ENCODE results near the gene PARL.

GRCh38 chr3:183912895-183913579 lies 28.4 kb upstream of the PARL start:
- TF ChIP-seq, protein P1, sequence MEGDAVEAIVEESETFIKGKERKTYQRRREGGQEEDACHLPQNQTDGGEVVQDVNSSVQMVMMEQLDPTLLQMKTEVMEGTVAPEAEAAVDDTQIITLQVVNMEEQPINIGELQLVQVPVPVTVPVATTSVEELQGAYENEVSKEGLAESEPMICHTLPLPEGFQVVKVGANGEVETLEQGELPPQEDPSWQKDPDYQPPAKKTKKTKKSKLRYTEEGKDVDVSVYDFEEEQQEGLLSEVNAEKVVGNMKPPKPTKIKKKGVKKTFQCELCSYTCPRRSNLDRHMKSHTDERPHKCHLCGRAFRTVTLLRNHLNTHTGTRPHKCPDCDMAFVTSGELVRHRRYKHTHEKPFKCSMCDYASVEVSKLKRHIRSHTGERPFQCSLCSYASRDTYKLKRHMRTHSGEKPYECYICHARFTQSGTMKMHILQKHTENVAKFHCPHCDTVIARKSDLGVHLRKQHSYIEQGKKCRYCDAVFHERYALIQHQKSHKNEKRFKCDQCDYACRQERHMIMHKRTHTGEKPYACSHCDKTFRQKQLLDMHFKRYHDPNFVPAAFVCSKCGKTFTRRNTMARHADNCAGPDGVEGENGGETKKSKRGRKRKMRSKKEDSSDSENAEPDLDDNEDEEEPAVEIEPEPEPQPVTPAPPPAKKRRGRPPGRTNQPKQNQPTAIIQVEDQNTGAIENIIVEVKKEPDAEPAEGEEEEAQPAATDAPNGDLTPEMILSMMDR (IDR thresholded peaks at IDR 0.05 in 8 of 11, conservative IDR thresholded peaks at IDR 0.05 in 3 of 11) = no peak
- TF ChIP-seq POLR2A (IDR thresholded peaks at IDR 0.05) (no peak), POLR2AphosphoS5 (IDR thresholded peaks at IDR 0.05) (no peak)

Measured in spleen (tissue), 7 donors.